ENCODE data around the gene IL4R. TPM values are rescaled to one million over a fixed set of nuclear protein-coding genes. Genes with fewer than 3 reads are reported as not detected.

IL4R gene
- total RNA-seq, 1 experiment from 2014 or later = 28.9 TPM

GRCh38 chr16:27322858-27323780, 9.3 kb downstream of the IL4R start:
- in situ Hi-C loops (cut with HindIII; ENCODE audit: low pct_unique_long_range_greater_than_20kb, low sequenced_read_pairs) = no loop called here
- Histone ChIP-seq H3K4me1 (ENCODE audit: control insufficient read depth, insufficient read depth, low read length) (0 out of 2 replicates have a peak, but pooled peaks cover 3% of the 10 kb centered on the region), H3K27ac (ENCODE audit: low read length) (no peak overlapping the region), H3K27me3 (ENCODE audit: control insufficient read depth, insufficient read depth, low read length) (no peaks in the 10 kb centered on the region), H3K4me3 (ENCODE audit: low read depth in 2 of 2, low read length in 2 of 2) (no peak overlapping the region), H3K36me3 (ENCODE audit: control insufficient read depth, insufficient read depth, low read length) (no peaks in the 10 kb centered on the region), H3K9me3 (ENCODE audit: control insufficient read depth, insufficient read depth, low read depth, low read length) (no peaks in the 10 kb centered on the region)
- POLR2A ChIA-PET = no interaction called here
- CTCF ChIA-PET = no interaction called here
- no peak for DNase-seq (ENCODE audit: low read depth, low spot score)
- no TSS peak for BruUV-seq (replicated peaks)
- intact Hi-C loops (cut with micrococcal nuclease; ENCODE audit: unreplicated experiment) = no loop called here
- TF ChIP-seq REST (IDR thresholded peaks at IDR 0.05; ENCODE audit: insufficient read depth in 1 of 2, low read depth in 2 of 2, low read length in 1 of 2) (no peak), TCF7L2 (IDR thresholded peaks at IDR 0.05; ENCODE audit: low read depth, low read length) (no peak), CTCF (IDR thresholded peaks at IDR 0.05) (no peak), POLR2AphosphoS5 (IDR thresholded peaks at IDR 0.05; ENCODE audit: low read depth, low read length) (no peak), SIN3A (IDR thresholded peaks at IDR 0.05; ENCODE audit: borderline replicate concordance, insufficient read depth, low read depth, low read length) (no peak)
- no peak for ATAC-seq

GRCh38 chr16:27323781-27324561, 10.2 kb downstream of the IL4R start:
- intact Hi-C loops (cut with micrococcal nuclease; ENCODE audit: unreplicated experiment) = no loop called here
- ChIA-PET POLR2A (no interaction called here), CTCF (no interaction called here)
- ATAC-seq = no peak
- Histone ChIP-seq H3K4me3 (ENCODE audit: low read depth in 2 of 2, low read length in 2 of 2) (no peak overlapping the region), H3K27ac (ENCODE audit: low read length) (no peak overlapping the region), H3K27me3 (ENCODE audit: control insufficient read depth, insufficient read depth, low read length) (no peaks in the 10 kb centered on the region), H3K36me3 (ENCODE audit: control insufficient read depth, insufficient read depth, low read length) (no peaks in the 10 kb centered on the region), H3K9me3 (ENCODE audit: control insufficient read depth, insufficient read depth, low read depth, low read length) (no peaks in the 10 kb centered on the region), H3K4me1 (ENCODE audit: control insufficient read depth, insufficient read depth, low read length) (0 out of 2 replicates have a peak, but pooled peaks cover 3% of the 10 kb centered on the region)
- no TSS peak for BruUV-seq (replicated peaks)
- TF ChIP-seq SIN3A (IDR thresholded peaks at IDR 0.05; ENCODE audit: borderline replicate concordance, insufficient read depth, low read depth, low read length) (no peak), REST (IDR thresholded peaks at IDR 0.05; ENCODE audit: insufficient read depth in 1 of 2, low read depth in 2 of 2, low read length in 1 of 2) (no peak), TCF7L2 (IDR thresholded peaks at IDR 0.05; ENCODE audit: low read depth, low read length) (no peak), CTCF (IDR thresholded peaks at IDR 0.05) (no peak), POLR2AphosphoS5 (IDR thresholded peaks at IDR 0.05; ENCODE audit: low read depth, low read length) (no peak)
- no peak for DNase-seq (ENCODE audit: low read depth, low spot score)
- in situ Hi-C loops (cut with HindIII; ENCODE audit: low pct_unique_long_range_greater_than_20kb, low sequenced_read_pairs) = no loop called here

Data from Panc1 (cell line).